Eye (tissue), 1 donor: ENCODE measurements around the gene NAPG.
"Not testable (repeated sequence)": the region's sequence is repeated elsewhere in the genome, so short reads cannot be mapped to it uniquely, and the experiment has no call there.

Experiments
- DNase-seq: peaks from one replicate; pipeline ENCODE4 v3.0.0-alpha.2; 2015

The NAPG gene

GRCh38 chr18:10525697-10526560 lies at the start of gene NAPG:
NAPG (plus strand) TSS chr18:10526027; CDS start chr18:10526103, 76 bp downstream.
- peak; percentile 96 for DNase-seq

GRCh38 chr18:10476338-10476791 lies 49.5 kb upstream of the NAPG start:
- DNase-seq, result peak; percentile 32

GRCh38 chr18:10477121-10477862 lies 48.5 kb upstream of the NAPG start:
- no peak for DNase-seq

GRCh38 chr18:10477863-10478260 lies 48.0 kb upstream of the NAPG start:
- DNase-seq, result no peak

GRCh38 chr18:10481831-10482230 lies 44.0 kb upstream of the NAPG start:
- no peak for DNase-seq

GRCh38 chr18:10482363-10482984 lies 43.4 kb upstream of the NAPG start:
- no peak for DNase-seq

- DNase-seq, result no peak
Observed at GRCh38 chr18:10482985-10483949, 42.6 kb upstream of the NAPG start.

- DNase-seq, result no peak
Observed at GRCh38 chr18:10485475-10485874, 40.4 kb upstream of the NAPG start.

GRCh38 chr18:10486362-10486761 lies 39.5 kb upstream of the NAPG start:
- DNase-seq, result no peak

GRCh38 chr18:10487154-10487553 lies 38.7 kb upstream of the NAPG start:
- DNase-seq, result no peak

- DNase-seq, result no peak
Observed at GRCh38 chr18:10488017-10488416, 37.8 kb upstream of the NAPG start.

GRCh38 chr18:10490401-10491165 lies 35.2 kb upstream of the NAPG start:
- DNase-seq, result no peak

- no peak for DNase-seq
Observed at GRCh38 chr18:10495936-10496335, 29.9 kb upstream of the NAPG start.

GRCh38 chr18:10497206-10497749 lies 28.5 kb upstream of the NAPG start:
- DNase-seq, result no peak

- no peak for DNase-seq
Observed at GRCh38 chr18:10499230-10499629, 26.6 kb upstream of the NAPG start.

- DNase-seq, result no peak
Observed at GRCh38 chr18:10500038-10500437, 25.8 kb upstream of the NAPG start.

- DNase-seq, result no peak
Observed at GRCh38 chr18:10504723-10505122, 21.1 kb upstream of the NAPG start.

GRCh38 chr18:10505892-10506291 lies 19.9 kb upstream of the NAPG start:
- DNase-seq, result not testable (repeated sequence)

- DNase-seq, result no peak
Observed at GRCh38 chr18:10508591-10508990, 17.2 kb upstream of the NAPG start.

GRCh38 chr18:10511236-10511635 lies 14.6 kb upstream of the NAPG start:
- no peak for DNase-seq

- DNase-seq, result peak; percentile 19
Observed at GRCh38 chr18:10514082-10514481, 11.7 kb upstream of the NAPG start.
